ENCODE data around the gene WSB1. TPM values are rescaled to one million over a fixed set of nuclear protein-coding genes. Genes with fewer than 3 reads are reported as not detected.

Gene WSB1
- total and polyA plus RNA-seq, 9 of the 15 experiments (the other 6 are each of a cell fraction or from before 2014, with no cell fraction given): 22.8 to 229 (median 81.1) TPM

DNA sequence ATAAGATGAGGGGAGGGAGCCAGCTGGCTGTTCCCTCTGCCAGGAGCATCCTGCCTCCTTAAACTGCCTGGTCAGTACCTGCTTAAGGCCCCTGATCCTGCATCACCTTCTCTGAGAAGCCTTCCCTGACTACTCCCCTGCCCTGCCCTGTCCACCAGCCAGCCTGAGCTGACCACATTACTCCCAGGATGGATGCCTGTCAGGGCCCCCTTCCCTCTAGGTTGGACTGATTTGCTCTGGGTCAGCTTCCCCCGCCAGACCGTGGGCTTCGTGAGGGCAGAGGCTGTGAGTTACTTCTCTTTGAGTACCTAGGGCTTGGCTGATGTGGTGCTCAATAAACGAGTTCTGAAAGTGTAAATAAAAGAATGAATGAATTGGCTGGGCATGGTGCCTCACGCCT, 63.3 kb downstream of the WSB1 start:
- H3K27me3 ChIP-seq (ENCODE audit: control insufficient read depth in 2 of 2, insufficient read depth in 2 of 2, low read length in 2 of 2): no peaks in the 10 kb centered on the region
- peaks cover 3% of the 10 kb centered on the region for H3K36me3 ChIP-seq (ENCODE audit: control insufficient read depth, insufficient read depth, low read length)
- H3K4me2 ChIP-seq (ENCODE audit: insufficient read depth, low read length): no peak overlapping the region
- peak overlapping the region in 1 of 2 experiments; percentile 69; a peak in 1 of 4 replicates for H3K9ac ChIP-seq (ENCODE audit: insufficient read depth in 1 of 2, low read depth in 2 of 2, low read length in 2 of 2)
- ATAC-seq: no peak
- no peak for DNase-seq (ENCODE audit: extremely low read depth in 1 of 4, low spot score in 3 of 4)
- no peak for FAIRE-seq
- BruUV-seq (replicated peaks): no TSS peak
- H3K79me2 ChIP-seq (ENCODE audit: control insufficient read depth, insufficient read depth, low read length): peaks cover 17% of the 10 kb centered on the region
- peak overlapping the region; percentile 12; the same call in 1 of the 2 replicates for H2AFZ ChIP-seq (ENCODE audit: low read depth, low read length)
- H3K4me1 ChIP-seq (replicated peaks in 1 of 2; ENCODE audit: control insufficient read depth in 2 of 2, insufficient read depth in 2 of 2, low read length in 2 of 2): peaks cover 42% of the 10 kb centered on the region in 2 experiments
- TF ChIP-seq ZFP36 (IDR thresholded peaks at IDR 0.05; ENCODE audit: low read depth, low read length, partially characterized antibody) (peak; percentile 49), ZNF232 (CRISPR knock-in tag; IDR thresholded peaks at IDR 0.05) (no peak)
- TF ChIP-seq, protein P1, sequence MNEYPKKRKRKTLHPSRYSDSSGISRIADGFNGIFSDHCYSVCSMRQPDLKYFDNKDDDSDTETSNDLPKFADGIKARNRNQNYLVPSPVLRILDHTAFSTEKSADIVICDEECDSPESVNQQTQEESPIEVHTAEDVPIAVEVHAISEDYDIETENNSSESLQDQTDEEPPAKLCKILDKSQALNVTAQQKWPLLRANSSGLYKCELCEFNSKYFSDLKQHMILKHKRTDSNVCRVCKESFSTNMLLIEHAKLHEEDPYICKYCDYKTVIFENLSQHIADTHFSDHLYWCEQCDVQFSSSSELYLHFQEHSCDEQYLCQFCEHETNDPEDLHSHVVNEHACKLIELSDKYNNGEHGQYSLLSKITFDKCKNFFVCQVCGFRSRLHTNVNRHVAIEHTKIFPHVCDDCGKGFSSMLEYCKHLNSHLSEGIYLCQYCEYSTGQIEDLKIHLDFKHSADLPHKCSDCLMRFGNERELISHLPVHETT (CRISPR knock-in tag; conservative IDR thresholded peaks at IDR 0.05 in 1 of 2, IDR thresholded peaks at IDR 0.05 in 1 of 2): no peak
- no peaks in the 10 kb centered on the region for H4K20me1 ChIP-seq (replicated peaks; ENCODE audit: control insufficient read depth, insufficient read depth, low read length)
- no peak overlapping the region for H3K4me3 ChIP-seq
- in situ Hi-C loops (cut with MboI) (no loop called here), intact Hi-C loops (cut with micrococcal nuclease) (loop anchor here (10.0 kb wide), 1 partner anchor 188 kb away; no protein-coding TSS in a partner anchor)
- WGBS (ENCODE audit: insufficient coverage, low coverage, missing lambda C conversion rate): 84% methylated on average over 5 of the region's 5 CpGs
- CTCF ChIA-PET (ENCODE audit: low intra/inter-chr PET ratio): no interaction called here
- no peak overlapping the region for H3K27ac ChIP-seq (ENCODE audit: extremely low read depth, low read depth, low read length)
- no peaks in the 10 kb centered on the region for H3K9me1 ChIP-seq (ENCODE audit: control insufficient read depth, insufficient read depth, low read length)
- POLR2A ChIA-PET: interaction anchor here (1.7 kb wide), 1 partner anchor 11 kb away, joined by 4 read pairs; no protein-coding TSS in a partner anchor
- H3K9me3 ChIP-seq (replicated peaks; ENCODE audit: control insufficient read depth, insufficient read depth, low read depth, low read length): no peaks in the 10 kb centered on the region
